SH-SY5Y (cell line): ENCODE data around the gene PIGH.

ENCODE experiments used
- GATA2 ChIP-seq: IDR thresholded peaks from 2 replicates; pipeline ENCODE4 v1.6.1; 2011; ENCODE audit warnings: mild to moderate bottlenecking, low read depth, low read length
- GATA3 ChIP-seq: IDR thresholded peaks from 2 replicates; pipeline ENCODE4 v1.6.1; 2011; ENCODE audit warnings: low read depth, mild to moderate bottlenecking, low read length, moderate library complexity

Gene PIGH

DNA sequence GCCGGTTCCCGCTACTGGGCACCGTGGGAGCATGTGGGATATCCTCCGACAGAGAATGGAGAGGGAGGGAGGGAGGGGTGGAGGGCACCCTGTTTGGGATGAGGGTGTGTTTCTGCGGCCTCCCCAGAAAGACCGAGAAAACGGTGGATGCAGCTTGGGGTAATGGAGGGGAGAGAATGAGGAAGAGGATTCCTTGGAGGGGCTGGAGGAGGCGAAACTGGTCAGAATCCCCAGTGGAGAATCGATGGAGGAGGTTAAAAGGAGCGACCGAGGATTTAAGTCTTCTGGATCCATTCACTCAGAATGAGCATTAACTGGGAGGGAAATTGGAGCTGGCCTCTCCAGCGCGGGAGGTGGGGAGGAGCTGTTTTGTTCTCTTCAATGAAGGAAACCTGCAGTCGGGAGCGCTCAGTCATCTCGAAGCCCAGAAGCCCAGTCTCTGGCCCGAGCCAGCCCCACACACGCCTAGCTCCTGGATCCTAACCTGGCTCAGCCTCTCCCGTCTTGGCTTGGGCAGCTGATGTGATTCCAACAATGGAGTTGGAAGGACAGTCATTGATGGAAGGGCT, 20.2 kb upstream of the PIGH start:
- TF ChIP-seq GATA3 = no peak
- no peak for TF ChIP-seq GATA2

DNA sequence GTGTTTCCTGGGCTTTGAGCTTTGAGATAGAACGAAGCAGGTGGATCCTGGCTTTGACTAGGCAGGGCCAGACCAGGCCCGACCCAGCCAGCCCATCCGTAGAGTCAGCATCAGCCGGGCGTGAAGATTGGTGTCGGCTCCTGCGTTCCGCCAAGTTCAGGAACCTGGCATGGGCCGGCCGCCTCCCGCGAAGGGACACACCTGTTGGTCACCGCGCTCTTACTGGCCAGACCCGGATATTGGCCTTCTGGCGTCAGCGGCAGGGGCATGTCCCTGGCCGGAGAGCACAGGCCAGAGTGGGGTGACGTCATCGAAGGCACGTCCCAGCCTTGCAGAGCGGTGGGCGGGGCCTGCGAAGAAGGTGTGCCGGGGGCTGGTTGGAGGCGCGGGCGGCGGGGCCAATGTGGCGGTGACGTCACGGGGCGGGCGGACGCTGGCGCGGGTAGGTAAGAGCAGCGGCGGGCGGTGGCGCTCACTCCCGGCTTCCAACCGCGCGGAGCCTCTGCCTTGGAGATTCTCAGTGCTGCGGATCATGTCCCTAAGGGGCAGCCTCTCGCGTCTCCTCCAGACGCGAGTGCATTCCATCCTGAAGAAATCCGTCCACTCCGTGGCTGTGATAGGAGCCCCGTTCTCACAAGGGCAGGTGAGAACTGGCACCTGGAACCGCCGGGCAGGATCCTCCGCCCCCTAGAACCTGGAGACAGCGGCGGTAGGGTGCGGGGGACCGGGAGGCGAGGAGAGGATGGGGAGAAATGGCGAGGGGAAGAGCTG, 19.6 kb upstream of the PIGH start, which contains the start of gene ARG2:
Gene ARG2 (plus strand): TSS at position 475 of the 771 bp plus-strand sequence. CDS start 58 bp downstream, at position 533.
- no peak for TF ChIP-seq GATA2

DNA sequence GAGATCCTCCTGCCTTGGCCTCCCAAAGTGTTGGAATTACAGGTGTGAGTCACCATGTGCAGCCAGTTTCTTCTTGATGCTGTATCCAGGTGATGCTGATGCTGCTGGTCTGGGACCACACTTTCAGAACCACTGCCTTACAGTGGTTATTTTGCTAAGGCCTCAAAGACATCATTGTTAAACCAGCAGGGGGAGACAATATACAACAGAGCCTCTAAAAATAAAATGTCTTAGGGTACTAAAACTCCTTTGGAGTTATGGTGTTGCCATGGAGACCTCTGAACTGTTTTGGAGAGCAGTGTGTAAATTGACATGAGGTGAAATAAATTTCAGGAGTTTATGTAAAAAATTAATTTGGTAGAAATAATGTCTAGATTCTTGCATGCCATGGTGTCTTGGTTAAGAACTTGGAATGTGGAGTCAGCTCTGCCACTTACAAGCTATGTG, 18.6 kb upstream of the PIGH start:
- TF ChIP-seq GATA2 (no peak), GATA3 (no peak)

DNA sequence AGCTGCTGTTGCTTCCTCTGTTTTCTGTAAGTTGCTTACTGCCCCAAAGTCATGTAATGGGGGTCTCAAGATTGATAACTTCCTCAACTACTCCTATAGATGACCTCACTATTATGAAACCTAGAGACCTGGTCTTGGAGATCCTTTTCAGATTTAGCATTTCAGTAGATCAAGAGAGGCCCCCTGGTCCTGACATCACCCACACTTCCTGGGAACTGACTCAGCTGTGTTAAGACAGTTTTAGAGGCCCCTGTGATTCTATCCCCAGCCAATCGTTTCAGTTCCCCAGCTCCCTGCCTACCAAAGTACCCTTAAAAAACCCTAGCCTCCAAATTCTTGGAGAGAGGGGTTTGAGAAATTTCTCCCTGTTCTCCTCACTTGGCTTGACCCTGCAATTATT, 10.4 kb upstream of the PIGH start:
- no peak for TF ChIP-seq GATA2
- no peak for TF ChIP-seq GATA3

DNA sequence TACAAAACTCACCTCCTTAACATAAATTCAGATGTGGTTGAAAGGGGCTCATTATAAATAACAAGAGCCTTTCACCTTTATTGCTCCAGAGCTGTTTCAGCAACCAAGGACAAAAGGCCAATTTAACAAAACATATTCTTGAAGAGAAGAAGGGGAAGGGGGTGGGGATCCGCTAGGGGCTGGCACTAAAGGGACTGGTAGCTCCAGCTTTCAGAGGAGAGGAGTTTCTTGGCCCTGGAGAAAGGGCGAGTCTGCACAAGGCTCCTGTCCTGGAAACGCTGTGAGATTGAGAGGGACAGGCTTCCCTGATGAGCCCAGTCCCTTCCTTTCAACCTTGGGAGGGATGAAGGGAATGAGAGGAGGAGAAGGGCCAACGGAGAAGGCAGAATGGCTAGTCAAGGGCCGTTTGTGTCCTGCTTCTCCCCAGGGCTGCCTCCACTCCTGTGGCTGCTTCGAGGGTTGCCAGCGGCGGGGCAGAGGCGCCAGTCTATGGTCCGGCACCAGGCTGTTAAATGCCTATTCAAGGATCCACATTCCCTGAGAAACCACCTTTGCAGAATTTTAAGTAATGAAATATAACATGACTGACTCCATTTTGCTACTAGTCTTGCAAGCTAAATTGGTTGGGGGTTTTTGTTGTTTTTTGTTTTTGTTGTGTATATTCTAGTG, 9.7 kb upstream of the PIGH start:
- no peak for TF ChIP-seq GATA2

DNA sequence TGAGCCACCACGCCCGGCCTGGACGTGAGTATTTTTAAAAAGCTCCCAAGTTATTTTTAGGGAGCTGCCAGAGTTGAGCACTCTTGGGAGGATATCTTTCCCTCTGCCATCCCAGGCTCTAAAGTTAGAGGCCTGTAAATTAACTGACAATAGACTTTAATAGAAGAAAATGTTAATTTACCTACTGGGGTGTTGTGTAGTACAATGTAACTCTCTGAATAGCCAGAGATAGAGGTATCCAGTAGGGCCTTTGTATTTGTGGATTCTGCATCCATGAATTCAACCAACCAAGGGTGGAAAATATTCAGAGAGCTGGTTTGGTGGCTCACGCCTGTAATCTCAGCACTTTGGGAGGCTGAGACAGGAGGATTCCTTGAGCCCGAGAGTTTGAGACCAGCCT, 7.6 kb upstream of the PIGH start:
- no peak for TF ChIP-seq GATA3
- TF ChIP-seq GATA2 = no peak

DNA sequence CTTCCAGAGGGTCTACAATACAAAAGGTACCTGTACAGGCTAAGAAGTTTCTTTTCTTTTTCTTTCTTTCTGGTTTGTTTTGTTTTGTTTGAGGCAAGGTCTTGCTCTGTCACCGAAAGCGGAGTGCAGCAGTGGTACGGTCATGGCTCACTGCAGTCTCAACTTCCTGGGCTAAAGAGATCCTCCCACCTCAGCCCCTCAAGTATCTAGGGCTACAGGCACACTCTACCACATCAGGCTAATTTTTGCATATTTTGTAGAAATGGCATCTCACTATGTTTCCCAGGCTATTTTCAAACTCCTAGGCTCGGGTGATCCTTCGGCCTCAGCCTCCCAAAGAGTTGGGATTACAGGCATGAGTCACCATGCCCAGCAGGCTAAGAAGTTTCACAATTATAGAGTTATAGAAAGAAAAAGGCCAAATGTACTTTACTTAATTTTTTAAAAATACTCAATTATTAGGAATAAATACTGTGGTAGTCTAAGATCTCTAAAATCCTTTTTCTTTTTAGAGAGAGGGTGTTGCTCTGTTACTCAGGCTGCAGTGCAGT, 3.0 kb upstream of the PIGH start:
- no peak for TF ChIP-seq GATA3
- TF ChIP-seq GATA2 = no peak

DNA sequence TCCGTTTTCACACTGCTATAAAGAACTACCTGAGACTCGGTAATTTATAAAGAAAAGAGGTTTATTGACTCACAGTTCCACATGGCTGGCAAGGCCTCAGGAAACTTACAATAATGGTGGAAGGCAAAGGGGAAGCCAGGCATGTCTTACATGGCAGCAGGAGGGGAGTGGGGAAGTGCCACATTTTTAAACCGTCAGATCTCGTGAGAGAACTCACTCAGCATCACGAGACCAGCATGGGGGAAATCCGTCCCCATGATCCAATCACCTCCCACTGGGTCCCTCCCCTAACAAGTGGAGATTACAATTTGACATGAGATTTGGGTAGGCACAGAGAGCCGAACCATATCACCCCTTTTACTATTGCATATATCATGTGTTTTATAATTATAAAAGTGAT, 2.0 kb upstream of the PIGH start:
- TF ChIP-seq GATA2 (no peak), GATA3 (no peak)

DNA sequence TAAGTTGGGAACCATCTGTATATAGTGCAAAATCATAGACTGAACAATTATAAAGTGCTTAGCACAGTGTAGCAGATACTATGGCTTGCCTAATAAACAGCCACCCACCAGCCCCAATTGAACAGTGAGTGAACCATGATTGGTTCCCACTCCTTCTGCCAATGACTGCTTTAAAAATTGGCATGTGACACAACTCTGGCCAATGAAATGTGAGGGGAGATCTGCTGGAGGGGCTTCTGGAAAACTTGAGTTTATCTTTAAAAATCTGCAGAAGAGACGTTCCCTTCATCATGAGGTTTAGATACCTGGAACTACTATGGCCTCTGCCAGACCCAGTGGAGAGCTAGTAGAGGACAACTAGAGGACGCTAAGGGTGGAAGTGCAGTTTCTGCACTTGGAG, 4.7 kb downstream of the PIGH start:
- TF ChIP-seq GATA3 (no peak), GATA2 (no peak)

DNA sequence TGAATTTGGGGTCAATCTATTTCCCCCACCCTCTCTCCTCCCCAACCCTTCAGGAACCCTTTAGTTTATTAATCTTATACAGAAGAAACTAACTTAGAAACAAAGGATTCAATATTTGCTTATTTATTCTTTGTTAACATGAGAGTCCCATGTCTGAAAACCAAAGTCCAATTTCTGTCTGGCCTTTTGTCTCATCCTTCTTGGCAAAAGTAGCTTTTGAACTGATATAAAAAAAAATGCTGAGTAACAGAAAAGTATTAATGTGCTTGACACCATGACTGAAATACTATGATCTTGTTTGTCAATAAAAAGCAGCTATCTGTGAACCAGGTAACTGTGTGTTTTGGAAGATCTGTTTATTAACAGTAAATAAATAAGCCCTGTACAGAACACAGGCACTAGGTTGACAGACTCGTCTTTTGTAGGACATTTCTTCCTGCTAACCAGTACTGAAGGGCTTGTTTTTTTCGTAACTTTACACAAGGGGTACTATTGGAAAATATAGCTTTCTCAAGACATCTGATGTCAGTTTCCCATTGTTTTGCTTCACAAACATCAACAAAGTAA, 10.8 kb downstream of the PIGH start:
- TF ChIP-seq GATA3 = no peak
- no peak for TF ChIP-seq GATA2

DNA sequence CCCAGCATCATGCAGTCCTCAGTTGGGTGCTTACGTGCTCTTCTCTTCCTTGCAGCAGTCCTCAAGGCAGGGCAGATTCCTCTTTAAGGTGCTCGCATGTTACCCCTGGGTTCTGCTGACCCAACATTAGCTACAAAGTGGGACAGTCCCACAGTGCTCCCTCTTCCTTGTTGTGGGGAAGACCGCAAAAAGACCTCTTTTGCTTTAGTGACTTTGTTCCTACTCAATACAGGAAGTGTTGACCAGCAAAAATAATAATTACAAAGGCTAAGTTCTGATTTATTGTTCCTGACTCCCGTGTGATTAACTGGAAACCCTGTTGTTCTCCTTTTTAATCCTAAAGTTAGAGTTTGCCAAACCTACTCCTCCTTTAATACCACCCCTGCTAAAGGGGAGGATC, 13.7 kb downstream of the PIGH start:
- TF ChIP-seq GATA3 (no peak), GATA2 (no peak)

DNA sequence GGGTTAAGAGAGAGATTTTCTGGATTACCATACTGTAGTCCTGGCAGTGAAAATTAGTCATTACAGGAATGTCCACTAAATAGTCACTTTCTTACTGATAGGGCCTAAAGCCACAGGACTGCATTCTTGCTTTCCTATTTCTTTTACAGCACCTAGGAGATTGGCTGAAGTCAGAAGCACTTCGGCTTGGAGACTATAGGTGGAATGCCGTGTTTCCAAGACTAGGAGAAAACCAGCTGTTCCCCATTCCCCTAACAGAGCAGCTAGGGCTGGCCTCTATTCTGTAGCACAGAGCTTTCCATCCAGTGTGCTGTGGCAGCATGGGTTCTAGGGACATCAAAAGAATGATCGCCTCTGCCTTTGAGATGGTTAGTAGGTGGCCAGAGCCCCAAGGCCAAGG, 15.1 kb downstream of the PIGH start:
- TF ChIP-seq GATA3 (no peak), GATA2 (no peak)

DNA sequence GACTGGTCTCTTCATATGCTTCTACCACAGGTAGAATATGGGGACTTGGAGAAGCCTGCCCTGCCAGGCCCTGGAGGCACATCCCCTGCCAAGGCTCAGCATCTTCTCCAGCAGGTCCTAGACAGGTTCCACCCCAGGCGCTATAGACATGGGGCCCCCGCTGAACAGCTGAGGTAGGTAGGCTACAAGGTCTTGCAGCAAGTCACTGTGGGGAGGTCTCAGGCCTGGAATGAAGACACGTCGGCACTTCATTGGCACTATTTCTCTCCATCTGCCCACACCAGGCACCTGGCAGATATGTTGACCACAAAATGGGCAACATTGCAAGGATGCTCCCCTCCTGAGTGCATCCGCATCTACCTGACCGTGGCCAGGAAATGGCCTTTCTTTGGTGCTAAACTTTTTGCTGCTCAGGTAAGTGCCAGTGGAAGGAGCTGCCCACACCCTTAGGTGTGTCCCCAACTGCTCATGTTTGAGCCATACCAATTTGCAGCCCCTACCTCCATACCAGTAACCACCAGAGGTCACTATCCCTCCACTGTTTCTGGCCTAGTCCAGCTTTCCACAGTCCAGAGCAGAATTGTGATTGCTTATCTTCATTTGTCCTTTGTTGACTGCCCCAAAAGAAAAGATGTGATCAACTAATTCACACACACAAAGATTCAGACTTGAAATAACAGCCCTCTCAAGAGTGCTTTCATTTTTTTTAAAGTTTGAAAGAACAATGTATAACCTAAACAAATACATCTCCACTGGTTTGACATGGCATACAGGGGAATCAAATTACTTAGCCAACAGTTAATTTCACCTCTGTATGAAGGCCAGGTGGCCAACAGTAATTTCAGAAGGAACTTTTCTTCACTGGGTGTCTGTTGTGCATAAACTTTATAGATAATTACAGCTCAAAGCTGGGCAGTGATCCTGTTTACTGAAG, 16.1 kb downstream of the PIGH start:
- TF ChIP-seq GATA2 (0 out of 2 replicates have a peak, but pooled peaks have one; percentile 17), GATA3 (no peak)

DNA sequence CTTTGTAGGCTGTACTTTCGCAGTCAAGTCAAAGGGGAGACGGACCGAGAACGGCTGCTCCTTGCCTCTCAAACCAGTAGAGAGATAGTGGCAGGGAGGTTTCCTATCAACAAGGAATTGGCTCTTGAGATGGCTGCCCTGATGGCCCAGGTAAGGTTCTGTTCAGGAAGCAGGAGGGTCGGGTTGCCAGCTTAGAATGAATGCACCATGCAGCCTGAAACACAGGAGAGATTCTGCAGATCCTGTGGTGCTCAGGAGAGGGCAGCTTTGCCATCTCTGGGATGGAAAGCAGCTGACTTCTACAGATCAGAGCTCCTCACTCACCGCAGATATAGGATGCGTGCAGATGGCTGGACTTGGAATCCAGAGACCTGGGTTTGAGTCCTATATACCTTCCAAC, 18.0 kb downstream of the PIGH start:
- TF ChIP-seq GATA2 (no peak), GATA3 (no peak)
